Nephron (organoid): ENCODE measurements around the gene INSIG2.

Source experiments
- H3K27ac Mint-ChIP-seq, 3 experiments: 2 replicates each; pipeline ENCODE4 v1.8.0; 2020; ENCODE audit warnings: mixed read lengths in 3 of 3, mild to moderate bottlenecking in 2 of 3, moderate library complexity in 1 of 3
- H3K27me3 Mint-ChIP-seq: 2 replicates; pipeline ENCODE4 v1.8.0; 2021; ENCODE audit warnings: low read depth, mild to moderate bottlenecking, moderate library complexity, mixed read lengths
- H3K36me3 Mint-ChIP-seq: 2 replicates; pipeline ENCODE4 v1.8.0; 2020; ENCODE audit warnings: low read depth, mixed read lengths
- H3K4me1 Mint-ChIP-seq: 2 replicates; pipeline ENCODE4 v1.8.0; 2020; ENCODE audit warnings: mixed read lengths
- H3K4me3 Mint-ChIP-seq, 3 experiments: 2 replicates each; pipeline ENCODE4 v1.8.0; 2020; ENCODE audit warnings: mild to moderate bottlenecking in 3 of 3, mixed read lengths in 3 of 3, moderate library complexity in 2 of 3
- H3K9me3 Mint-ChIP-seq: 2 replicates; pipeline ENCODE4 v1.8.0; 2020; ENCODE audit warnings: mixed read lengths
- TF ChIP-seq, protein P1 (sequence below), 3 experiments: fragments of 200-600 bp; sonication (generic); IDR thresholded peaks; one replicate each; pipeline ENCODE4 v1.5.0; 2021; ENCODE audit warnings: antibody characterized with exemption in 3 of 3; ENCODE audit not compliant: unreplicated experiment in 3 of 3

Gene INSIG2

DNA sequence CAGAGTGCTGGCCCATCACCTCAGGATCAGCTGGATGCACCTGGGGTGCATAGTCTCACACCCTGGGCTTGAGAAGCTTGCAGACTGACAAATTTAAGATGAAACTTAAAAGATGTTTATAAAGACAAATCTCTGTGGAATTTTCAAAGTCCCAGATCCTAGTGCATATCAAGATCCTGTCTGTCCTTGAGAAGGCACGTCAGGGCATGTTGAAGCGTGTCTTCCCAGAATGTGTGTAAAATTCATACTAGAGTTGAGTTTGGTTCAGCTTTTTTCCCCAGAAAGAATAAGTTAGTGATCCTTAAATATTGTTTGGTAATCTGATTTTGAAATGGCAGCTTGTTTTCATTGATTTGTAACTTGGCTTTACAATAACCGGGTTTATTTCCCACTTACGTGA, 27.5 kb downstream of the INSIG2 start:
- Mint-ChIP-seq H3K27me3 (no peaks in the 10 kb centered on the region), H3K9me3 (no peaks in the 10 kb centered on the region), H3K36me3 (peaks cover 15% of the 10 kb centered on the region), H3K27ac (no peak overlapping the region), H3K4me3 (no peak overlapping the region), H3K4me1 (no peaks in the 10 kb centered on the region)
- TF ChIP-seq, protein P1, sequence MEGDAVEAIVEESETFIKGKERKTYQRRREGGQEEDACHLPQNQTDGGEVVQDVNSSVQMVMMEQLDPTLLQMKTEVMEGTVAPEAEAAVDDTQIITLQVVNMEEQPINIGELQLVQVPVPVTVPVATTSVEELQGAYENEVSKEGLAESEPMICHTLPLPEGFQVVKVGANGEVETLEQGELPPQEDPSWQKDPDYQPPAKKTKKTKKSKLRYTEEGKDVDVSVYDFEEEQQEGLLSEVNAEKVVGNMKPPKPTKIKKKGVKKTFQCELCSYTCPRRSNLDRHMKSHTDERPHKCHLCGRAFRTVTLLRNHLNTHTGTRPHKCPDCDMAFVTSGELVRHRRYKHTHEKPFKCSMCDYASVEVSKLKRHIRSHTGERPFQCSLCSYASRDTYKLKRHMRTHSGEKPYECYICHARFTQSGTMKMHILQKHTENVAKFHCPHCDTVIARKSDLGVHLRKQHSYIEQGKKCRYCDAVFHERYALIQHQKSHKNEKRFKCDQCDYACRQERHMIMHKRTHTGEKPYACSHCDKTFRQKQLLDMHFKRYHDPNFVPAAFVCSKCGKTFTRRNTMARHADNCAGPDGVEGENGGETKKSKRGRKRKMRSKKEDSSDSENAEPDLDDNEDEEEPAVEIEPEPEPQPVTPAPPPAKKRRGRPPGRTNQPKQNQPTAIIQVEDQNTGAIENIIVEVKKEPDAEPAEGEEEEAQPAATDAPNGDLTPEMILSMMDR (IDR thresholded peaks at IDR 0.05; ENCODE audit: unreplicated experiment in 3 of 3): no peak

DNA sequence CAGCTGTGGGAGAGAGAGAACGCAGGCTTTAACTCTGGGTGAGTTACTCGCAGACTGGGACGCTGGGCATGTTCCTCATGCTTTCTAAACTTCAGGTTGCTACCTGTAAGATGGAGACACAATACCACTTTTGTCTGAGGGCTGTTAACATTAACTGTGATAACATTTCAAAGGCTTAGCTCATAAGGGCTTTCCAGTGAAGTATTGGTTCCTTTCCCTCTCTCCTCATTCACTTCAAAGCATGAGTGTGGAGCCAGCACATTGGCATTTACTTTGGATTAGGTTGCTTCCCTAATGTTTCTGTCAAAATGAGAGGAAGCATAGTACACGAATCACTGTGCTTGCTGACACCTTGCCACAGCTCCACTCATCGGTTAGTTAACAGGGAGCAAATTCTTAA, 30.2 kb downstream of the INSIG2 start:
- TF ChIP-seq, protein P1 (IDR thresholded peaks at IDR 0.05; ENCODE audit: unreplicated experiment in 3 of 3): no peak
- Mint-ChIP-seq H3K27me3 (no peaks in the 10 kb centered on the region), H3K36me3 (no peaks in the 10 kb centered on the region), H3K4me3 (no peak overlapping the region), H3K27ac (no peak overlapping the region), H3K4me1 (peaks cover 24% of the 10 kb centered on the region), H3K9me3 (no peaks in the 10 kb centered on the region)

DNA sequence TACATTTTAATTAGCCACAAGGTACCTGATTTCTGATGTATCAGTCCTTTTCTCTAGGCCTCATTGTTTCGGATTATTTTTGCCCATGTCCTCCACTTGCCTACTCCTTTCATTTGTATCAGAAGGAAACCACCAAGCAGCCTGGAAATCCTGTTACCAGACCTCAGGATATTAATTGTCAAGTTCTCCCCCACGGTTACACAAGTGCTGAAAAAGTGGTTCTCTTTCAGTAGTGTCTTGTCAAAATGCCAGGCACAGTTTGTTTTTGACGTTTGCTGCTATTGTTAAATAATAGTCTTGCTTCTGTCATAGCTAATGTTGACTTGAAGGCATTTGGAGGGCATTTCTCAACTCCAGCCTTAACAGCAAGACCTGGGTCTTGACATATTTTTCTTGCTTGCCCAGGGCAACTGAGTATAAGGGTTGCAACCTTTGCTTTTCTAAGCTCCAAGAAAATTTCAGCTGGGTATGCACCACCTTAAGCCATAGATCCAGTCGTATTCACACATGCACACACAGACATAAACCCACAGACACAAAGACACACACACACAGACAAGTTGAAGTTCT, 31.0 kb downstream of the INSIG2 start:
- TF ChIP-seq, protein P1 (IDR thresholded peaks at IDR 0.05; ENCODE audit: unreplicated experiment in 3 of 3): no peak
- Mint-ChIP-seq H3K4me3 (no peak overlapping the region), H3K4me1 (peaks cover 31% of the 10 kb centered on the region), H3K27me3 (no peaks in the 10 kb centered on the region), H3K27ac (no peak overlapping the region), H3K36me3 (no peaks in the 10 kb centered on the region), H3K9me3 (no peaks in the 10 kb centered on the region)

DNA sequence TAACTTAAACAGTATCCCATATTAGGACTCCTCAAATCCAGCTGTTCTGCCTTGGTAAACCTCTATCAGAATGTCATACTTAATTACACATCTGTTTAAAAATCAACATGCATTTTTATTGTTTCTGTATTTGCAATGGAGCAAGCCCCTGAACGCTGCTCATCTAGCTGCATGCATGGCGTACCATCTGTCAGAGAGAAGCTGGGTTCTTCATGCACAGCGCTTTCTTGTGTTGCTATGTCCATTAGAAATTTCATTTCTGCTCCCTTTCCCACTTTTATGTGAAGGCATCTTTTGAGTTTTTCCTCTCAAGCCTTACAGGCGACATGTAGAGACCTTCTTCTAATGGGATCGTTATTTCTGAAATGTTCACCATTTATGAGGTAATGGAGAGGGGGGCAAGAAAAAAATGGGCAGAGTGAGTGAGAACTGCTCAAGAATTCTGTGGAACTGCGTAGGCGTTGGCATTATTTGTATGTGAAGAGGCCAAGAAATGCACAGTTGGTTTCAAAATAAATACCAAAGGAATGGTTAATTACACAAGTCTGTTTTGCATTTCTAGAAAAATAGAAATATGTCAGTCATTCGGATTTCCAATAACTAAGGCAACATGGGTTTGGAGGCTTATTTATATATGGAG, 31.6 kb downstream of the INSIG2 start:
- TF ChIP-seq, protein P1 (IDR thresholded peaks at IDR 0.05; ENCODE audit: unreplicated experiment in 3 of 3): no peak
- H3K27ac Mint-ChIP-seq: no peak overlapping the region
- H3K27me3 Mint-ChIP-seq: no peaks in the 10 kb centered on the region
- no peak overlapping the region for H3K4me3 Mint-ChIP-seq
- H3K36me3 Mint-ChIP-seq: no peaks in the 10 kb centered on the region
- no peaks in the 10 kb centered on the region for H3K9me3 Mint-ChIP-seq
- H3K4me1 Mint-ChIP-seq: peaks cover 33% of the 10 kb centered on the region

DNA sequence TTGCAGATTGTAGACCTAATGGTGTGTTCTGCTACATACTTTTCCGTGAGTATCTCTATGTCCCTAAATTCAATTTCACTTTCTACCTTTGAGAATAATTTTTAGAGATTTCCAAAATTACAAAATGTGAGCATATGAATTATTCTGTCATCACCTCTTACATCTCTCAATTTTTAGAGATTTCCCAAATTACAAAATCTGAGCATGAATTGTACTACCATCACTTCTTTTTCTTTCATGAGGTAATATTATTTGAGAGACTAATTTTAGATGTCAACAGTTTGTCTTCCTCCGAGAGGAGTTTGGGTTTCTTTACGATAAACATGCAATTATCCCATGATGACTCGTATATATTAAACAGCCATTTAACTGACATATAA, 32.1 kb downstream of the INSIG2 start:
- no peaks in the 10 kb centered on the region for H3K27me3 Mint-ChIP-seq
- TF ChIP-seq, protein P1 (IDR thresholded peaks at IDR 0.05; ENCODE audit: unreplicated experiment in 3 of 3): no peak
- no peaks in the 10 kb centered on the region for H3K9me3 Mint-ChIP-seq
- no peak overlapping the region for H3K27ac Mint-ChIP-seq
- no peaks in the 10 kb centered on the region for H3K36me3 Mint-ChIP-seq
- H3K4me1 Mint-ChIP-seq: peaks cover 33% of the 10 kb centered on the region
- H3K4me3 Mint-ChIP-seq: no peak overlapping the region

DNA sequence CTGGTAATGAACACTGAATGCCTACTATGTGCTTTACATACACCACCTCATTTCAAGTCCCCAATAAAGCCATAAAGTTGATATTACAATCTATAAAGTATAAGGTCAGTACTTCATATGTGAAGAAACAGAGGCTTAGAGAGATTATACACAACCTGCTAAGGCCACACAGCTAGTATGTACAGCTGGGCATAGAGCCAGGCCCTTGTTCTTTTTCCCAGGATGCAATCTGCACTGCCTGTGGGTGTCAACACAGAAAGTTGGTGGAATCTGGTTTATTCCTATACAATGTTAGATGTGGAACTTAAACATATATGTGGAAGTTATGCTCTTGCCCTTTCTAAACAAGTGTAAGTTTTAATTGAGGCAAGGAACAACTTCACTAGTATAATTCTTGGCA, 32.8 kb downstream of the INSIG2 start:
- Mint-ChIP-seq H3K4me1 (peaks cover 33% of the 10 kb centered on the region), H3K36me3 (no peaks in the 10 kb centered on the region), H3K27ac (peak overlapping the region in 2 of 3 experiments; percentile 39 to 43), H3K9me3 (no peaks in the 10 kb centered on the region), H3K4me3 (no peak overlapping the region), H3K27me3 (no peaks in the 10 kb centered on the region)
- TF ChIP-seq, protein P1 (IDR thresholded peaks at IDR 0.05; ENCODE audit: unreplicated experiment in 3 of 3): no peak
